Uterus (tissue), 2 donors: ENCODE results near the gene CALN1.

Source experiments
- POLR2A ChIP-seq, 2 donors: fragments of 450-650 bp; IDR thresholded peaks; one replicate each; pipeline ENCODE4 v1.6.1; 2016; ENCODE audit warnings: antibody characterized with exemption in 2 of 2, mild to moderate bottlenecking in 1 of 2, moderate library complexity in 1 of 2
- TF ChIP-seq, protein P1 (sequence below), 4 experiments: fragments of 200-600 bp in 2 of 4; fragments of 450-650 bp in 2 of 4; sonication (generic) in 2 of 4; IDR thresholded peaks; one replicate each; pipeline ENCODE4 v1.5.1; 2016 to 2019; ENCODE audit warnings: antibody characterized with exemption in 4 of 4, mild to moderate bottlenecking in 2 of 4, moderate library complexity in 1 of 4

DNA sequence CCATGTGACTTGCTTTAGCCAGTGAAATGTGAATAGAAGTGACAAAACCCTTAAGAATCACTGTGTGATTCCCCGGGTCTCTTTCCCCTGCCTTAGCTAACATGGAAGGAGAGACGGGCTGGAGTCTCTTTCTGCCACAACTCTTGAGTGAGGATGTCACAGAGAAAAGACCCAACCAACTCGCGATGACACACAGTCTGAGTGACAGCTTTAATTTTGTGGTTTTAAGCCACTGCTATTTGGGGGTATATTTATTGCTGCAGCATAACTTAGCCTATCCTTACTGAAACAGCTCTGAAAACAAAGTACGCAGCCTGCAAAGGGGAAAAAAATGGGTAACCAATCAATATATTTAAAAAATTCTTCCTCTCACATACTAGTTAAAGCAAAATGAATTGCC is 319.4 kb downstream of the CALN1 start:
- TF ChIP-seq, protein P1, sequence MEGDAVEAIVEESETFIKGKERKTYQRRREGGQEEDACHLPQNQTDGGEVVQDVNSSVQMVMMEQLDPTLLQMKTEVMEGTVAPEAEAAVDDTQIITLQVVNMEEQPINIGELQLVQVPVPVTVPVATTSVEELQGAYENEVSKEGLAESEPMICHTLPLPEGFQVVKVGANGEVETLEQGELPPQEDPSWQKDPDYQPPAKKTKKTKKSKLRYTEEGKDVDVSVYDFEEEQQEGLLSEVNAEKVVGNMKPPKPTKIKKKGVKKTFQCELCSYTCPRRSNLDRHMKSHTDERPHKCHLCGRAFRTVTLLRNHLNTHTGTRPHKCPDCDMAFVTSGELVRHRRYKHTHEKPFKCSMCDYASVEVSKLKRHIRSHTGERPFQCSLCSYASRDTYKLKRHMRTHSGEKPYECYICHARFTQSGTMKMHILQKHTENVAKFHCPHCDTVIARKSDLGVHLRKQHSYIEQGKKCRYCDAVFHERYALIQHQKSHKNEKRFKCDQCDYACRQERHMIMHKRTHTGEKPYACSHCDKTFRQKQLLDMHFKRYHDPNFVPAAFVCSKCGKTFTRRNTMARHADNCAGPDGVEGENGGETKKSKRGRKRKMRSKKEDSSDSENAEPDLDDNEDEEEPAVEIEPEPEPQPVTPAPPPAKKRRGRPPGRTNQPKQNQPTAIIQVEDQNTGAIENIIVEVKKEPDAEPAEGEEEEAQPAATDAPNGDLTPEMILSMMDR (IDR thresholded peaks at IDR 0.05) = no peak
- no peak for TF ChIP-seq POLR2A (IDR thresholded peaks at IDR 0.05)
